ENCODE measurements around the gene NBR1.

GRCh38 chr17:43213545-43213944 lies 42.5 kb downstream of the NBR1 start:
- TF ChIP-seq CTCF (conservative IDR thresholded peaks at IDR 0.05) = no peak
- no peak for TF ChIP-seq EZH2 (IDR thresholded peaks at IDR 0.05; ENCODE audit: low read depth)
